NCI-H774 (cell line): ENCODE results near the gene SLC5A9.
A peak's percentile ranks its signal among the peaks of the same experiment; 100 is the strongest.
"Not testable (repeated sequence)": the region's sequence is repeated elsewhere in the genome, so short reads cannot be mapped to it uniquely, and the experiment has no call there.

ENCODE experiments used
- DNase-seq: peaks from one replicate; lab custom pipeline; 2025; lab: John Stamatoyannopoulos, UW

Gene SLC5A9

DNA sequence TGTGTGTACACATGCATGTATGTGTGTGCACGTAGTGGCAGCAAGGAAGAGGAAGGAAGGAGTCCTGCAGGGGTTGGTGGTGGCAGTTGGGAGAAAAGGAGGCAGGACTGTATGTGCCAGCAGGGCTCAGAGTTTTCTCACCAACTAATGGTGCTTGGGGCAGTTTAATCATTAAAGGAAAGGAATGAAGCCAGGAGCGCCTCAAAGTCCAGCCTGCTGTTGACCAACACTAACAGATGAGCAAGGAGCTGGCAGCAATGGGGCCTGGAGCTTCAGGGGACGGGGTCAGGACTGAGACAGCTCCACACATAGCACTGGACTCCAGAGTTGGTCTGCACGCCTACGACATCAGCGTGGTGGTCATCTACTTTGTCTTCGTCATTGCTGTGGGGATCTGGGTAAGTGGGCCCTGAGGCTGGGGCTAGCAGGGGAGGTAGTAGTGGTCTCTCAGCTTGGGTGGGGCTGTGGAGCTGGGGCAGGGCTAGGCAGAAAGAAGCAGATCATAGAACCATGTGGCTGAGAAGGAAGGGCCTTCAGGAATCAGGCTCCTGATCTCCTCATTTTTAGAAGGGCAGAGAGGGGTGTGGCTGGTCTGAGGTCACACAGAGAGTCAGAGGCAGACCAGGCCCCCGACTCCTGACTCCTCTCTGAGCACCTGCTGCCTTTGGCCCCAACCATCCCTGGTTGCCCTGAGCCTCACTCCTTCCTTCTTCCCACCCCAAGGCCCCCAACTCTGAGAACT, at the start of gene SLC5A9:
SLC5A9 (plus strand) TSS at position 216 of the 742 bp plus-strand sequence; CDS start at position 237, 21 bp downstream.
- DNase-seq = no peak

DNA sequence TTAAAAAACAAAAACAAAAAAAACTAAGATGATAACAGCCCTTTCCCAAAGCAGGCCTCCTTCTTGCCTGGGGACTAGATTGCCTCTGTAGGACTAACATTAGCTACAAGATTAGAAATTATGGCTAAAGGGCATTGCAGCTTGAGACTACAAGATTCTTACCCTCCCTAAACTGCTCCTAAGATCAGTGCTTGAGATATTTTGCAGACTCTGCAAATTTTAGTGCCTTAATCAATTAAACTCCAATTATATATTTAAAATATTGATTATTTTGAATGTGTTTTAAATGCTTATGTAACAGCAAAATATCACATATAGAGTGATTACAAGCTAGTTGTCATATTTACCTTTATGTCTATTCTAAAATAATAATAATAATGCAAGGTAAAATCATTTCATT, 47.4 kb upstream of the SLC5A9 start:
- no peak for DNase-seq

DNA sequence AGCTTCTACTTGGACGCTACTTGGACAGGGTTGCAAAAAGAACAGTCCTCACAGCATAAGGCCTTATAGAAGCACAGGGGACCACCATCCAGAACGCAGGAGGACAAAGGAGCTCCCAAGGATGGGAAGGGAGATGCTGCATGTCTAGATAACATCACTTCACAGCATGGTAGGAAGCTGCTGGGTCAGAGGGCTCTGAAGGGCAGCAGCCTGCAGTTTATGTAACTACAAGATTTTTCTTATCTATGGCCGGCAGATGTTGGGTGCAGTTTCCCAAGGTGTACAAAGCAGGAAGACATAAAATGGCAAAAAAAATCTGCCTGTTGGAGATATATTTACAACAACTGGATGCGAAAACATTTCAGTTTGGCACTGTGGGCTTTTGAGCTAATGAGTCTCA, 45.3 kb upstream of the SLC5A9 start:
- DNase-seq = no peak

DNA sequence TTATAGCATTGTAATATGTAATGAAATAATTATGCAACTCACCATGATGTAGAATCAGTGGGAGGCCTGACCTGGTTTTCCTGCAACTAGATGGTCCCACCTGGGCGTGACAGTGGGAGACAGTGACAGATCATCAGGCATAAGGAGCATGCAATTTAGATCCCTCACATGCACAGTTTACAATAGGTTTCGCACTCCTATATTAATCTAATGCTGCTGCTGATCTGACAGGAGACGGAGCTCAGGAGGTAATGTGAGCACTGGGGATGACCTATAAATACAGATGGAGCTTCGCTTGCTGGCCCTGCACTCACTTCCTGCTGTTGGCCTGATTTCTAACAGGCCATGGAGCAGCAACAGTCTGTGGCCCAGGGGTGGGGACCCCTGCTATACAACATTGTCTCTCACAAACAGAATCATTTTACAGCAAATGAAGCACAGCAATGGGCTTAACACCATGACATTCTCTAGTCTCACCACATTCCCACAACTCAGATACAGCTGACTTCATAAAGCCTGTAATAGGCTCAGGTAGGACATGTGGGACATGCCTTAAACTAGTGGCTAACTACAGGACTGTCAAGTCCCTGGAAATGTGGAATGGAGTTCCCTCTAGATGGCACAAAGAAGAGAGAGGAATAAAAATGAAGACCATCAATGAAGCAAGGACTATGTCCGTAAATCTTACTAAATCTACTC, 40.7 kb upstream of the SLC5A9 start:
- DNase-seq = no peak

DNA sequence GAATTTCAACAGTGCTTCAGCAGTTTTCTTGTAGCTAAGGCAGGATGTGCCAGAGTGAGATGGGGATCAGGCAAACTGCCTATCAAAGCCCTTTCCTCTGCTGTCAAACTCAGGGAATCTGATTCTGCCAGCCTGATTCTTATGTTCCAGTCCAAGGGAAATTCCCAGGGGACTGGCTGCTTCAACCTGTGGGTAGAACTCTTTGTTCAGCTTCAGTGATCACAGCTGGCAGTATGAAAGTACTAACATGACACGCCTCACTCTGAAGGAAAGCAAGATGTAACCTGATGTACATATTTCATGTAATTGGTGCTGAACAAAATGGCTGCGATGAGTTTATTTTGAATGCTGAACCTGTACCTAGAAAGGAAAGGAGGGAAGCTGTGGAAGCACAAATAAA, 40.1 kb upstream of the SLC5A9 start:
- no peak for DNase-seq

DNA sequence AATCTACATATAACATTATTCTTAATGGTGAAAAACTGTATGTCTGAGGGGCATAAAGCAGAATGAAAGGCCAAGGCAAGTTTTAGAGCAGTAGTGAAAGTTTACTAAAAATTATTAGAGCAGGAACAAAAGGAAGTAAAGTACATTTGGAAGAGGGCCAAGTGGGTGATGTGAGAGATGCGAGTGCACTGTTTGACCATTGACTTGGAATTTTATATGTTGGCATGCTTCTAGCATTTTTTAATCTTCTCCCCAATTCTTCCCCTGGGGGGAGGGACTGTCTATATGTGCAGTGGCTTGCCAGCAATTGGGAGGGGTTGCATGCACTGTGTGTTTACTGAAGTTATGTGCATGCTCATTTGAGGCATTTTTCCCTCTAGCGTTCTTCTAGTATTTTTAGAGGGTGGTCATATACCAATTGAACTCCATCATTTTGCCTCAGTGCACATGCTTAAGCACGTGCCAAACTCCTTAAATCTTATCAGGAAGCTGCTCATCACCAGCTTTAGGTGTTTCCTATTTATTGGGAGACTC, 36.1 kb upstream of the SLC5A9 start:
- DNase-seq = no peak

DNA sequence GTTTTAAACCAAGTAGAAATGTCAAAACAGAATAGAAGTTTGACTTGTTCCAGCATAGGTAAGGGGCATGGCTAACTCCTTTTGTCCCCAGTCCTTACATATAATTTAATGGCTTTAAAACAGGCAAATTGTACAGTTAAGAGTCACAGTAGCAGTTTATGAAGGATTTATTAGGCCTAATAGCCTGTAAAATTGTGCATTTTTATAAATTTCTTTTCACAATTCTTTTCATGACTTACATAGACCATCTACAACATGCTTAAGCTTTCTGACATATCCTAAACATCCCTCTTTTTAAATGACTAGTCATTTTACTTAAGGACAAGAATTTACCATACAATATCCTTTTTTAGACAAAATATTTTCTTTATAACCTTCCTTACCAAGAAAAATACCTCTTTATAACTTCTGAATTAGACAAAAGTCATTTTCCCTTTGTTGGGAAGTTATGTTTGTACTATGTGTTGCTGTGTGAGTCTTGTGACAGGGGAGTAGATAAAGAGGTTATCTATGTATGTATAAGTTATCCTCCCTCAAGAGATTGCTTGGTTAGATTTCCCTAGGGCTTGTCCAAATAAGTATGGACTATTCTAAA, 34.5 kb upstream of the SLC5A9 start:
- DNase-seq = no peak

DNA sequence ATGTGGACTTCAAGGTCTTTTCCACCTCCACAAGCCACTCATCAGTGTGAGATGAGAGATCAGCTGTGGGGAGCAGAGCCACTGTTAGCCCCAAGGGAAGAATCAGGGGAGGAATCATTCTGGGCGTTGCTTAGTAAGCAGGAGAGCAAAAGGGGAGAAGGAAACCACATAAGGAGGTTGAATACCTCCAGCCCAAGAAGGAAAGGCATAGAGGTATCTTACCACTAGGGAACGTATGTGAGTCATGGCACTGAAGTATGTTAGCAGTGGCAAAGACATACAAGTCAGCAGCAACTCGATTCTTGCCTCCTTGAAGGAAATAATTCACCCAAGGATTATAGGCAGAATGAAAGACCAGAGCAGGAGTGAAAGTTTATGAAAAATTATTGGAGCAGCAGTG, 31.6 kb upstream of the SLC5A9 start:
- no peak for DNase-seq

DNA sequence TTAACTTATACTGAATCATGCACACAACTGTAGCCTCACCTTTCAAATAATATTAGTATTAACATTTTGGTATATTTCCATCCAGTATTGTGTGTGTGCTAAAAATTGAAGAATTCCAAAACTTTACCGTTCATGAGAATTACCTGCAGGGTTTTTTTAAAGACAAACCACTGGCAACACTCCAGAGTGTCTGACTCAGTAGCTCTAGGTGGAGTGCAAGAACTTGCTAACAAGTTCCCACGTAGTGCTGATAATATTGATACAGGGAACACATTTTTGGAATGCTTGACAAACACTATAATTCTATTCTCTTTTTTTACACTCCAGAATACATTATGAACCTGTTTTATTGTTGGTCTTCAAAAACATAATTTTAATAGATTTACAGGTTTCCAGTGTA, 27.7 kb upstream of the SLC5A9 start:
- DNase-seq = no peak

DNA sequence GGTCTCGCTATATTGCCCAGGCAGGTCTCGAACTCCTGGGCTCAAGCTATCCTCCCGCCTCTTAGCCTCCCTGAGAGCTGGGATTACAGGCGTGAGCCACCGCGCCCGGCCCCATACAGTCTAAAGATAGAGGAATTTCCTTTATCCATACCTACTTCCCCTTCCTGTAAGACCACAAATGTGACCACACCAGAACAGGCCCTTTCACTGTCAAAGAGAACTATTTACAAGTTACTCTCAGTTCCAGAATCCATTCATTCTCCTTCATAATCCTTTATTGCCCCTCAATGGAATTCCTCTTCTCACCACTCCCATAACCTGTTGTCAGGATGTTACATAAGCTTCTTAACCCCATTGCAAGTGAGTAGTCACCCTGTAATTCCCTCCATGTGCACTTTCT, 26.3 kb upstream of the SLC5A9 start:
- DNase-seq = no peak

DNA sequence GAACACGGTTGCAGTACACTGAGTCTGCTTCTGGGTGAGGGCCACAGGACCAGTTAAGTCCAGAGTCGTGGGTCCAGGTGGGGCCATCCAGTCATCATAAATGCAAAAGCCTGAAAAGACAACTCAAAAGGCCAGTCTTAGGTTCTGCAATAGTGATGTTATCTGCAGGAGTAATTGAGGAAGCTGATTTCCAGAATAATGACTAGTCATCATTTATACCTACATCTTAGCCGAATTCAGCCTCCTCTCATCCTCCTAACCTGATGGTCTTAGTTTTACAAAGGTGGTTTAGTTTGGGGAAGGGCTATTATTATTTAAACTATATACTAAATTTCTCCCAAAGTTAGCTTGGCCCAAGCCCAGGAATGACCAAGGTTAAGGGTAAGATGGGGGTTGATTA, 23.5 kb upstream of the SLC5A9 start:
- DNase-seq = no peak

DNA sequence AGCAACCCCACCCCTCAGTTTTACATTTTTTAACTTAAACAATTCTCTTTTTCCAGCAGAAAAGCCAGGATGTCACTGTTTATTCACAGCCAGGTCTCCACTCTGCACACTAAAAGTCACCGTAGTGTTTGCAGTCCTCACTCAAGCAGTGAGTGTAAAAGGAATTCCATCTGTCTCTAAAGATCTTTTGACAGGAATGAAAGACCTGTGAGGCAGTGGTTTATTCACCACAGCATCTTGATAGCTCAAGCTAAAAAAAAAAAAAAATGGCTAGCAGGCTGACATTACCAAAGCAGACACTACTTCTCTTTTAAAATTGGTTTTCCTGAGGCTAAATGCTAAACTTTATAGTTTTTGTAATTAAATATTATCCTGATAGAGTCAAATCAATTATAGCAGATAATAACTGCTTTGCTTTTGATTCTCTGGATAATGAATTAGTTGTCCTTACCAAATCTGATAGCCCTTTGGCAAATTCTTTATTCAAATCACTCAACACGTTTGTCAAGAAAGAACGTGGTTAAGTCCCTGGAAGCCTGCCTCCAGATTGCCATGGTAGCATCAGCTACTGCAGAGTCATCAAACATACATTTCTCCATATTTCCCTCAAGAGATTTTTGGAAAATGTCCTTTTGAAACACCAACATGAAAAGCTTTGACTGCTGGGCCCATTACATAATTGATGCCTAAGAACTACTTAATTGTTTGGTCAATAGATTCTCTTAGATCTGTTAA, 22.2 kb upstream of the SLC5A9 start:
- DNase-seq = peak; percentile 12

DNA sequence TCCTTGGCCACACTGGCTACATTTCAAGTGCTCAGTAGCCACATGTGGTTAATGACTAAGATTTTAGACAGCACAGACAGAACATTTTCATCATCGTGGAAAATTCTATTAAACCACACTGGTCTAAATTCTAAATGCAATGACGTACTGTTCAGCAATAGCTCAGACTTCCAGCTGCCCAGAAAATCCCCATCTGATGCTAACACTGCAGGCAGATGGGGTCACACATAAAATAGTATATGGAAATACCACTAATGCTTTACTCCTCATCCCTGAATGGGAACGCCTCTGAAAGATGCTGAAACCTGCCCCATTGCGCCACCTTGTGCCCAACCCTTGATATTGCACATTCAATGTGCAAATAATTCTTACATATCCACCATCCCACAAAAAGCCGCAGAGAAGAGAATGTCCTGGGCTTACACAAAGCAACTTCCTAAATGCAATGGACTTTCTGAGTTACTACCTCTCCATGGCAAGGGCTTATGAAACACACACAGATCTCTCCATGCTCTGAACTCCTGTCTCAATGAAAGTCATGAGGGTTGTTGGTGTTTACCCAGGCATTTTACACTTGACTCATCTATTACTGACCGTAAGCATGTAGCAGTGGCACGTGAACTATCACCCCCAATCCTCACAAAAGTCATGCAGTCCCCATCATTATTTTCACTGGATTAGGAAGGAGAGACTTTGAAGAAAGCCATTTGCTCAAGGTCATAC, 20.3 kb upstream of the SLC5A9 start:
- peak; percentile 70 for DNase-seq

DNA sequence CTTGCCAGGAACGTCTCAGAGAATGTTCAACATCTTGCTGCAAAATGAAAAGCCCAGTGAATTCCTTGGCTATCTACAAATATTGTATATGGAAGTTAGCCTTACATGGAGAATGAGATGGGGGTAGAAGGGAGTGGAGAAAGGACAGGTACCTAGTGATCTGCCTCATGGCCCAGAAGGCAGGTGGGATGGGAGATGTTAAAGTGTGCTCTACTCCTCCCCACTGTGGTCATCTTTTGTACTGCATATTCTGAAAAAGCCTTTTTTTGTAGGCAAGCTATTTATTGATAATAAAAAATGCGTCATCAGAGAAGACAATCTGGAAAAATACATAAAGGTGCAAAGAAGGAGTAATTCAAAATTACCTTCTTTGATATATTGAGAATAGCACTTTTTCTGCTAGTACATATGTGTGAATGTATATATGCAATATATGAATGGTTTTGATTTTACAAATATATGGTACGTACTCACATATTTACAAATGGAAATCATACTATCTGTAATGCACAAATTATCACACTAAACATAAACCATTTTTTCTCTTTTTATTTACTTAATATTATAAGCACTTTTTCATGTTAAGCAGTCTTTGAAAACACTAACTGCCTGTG, 19.1 kb upstream of the SLC5A9 start:
- peak; percentile 56 for DNase-seq

DNA sequence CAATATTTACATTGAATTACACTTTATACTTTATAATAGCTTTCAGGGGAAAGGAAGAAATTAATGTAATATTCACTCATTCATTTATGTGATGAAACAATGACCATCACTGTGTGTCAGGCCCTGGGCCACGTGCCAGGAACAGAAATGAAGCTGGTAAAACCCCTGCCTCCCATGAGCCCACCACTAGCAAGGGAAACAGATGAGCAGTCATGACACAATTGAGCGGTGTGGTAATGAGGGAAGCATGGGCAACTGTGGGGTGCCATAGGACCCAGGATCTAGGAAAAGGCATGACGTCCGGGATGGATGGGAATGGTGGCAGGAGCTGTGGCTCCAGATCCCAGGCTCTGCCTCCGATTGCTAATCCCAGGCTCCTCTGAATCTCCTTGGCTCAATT, 17.0 kb upstream of the SLC5A9 start:
- DNase-seq = no peak

DNA sequence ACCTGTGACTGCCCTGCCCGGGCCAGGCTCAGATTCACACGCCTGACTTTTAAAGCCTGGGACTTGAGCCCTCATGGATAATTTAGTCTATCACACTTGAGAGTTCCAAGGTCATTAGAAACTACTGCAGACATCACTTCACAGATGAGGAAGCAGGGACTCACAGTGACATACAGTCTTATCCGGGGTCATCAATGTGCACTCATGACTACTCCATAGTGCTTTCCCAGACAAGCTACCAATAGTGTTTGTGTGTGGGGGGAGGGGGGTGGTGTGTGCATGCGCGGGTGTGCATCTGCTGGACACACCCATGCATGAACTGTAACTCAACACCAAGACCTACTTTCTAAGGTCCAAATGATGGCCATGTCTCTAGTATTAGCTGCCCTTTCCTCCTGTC, 16.1 kb upstream of the SLC5A9 start:
- no peak for DNase-seq

DNA sequence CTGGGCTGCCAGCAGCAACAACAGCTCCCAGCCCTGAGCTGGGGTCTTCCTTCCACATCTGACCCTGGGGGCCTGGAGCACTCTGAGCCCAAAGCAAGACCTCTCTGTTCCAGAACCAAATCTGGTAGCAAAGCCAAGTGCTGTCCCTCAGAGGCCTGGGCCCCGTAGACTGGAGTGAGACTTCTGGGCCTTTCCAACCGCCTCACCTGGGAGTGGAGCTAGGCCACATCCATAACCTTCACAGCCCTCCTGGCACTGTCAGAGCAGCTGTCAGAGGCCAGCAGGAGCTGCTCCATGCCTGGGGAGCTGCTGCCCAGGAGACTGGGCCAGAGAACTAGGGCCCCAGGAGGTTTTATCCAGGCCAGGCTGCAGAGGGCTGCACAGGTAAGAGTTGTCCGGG, 15.4 kb upstream of the SLC5A9 start:
- no peak for DNase-seq

DNA sequence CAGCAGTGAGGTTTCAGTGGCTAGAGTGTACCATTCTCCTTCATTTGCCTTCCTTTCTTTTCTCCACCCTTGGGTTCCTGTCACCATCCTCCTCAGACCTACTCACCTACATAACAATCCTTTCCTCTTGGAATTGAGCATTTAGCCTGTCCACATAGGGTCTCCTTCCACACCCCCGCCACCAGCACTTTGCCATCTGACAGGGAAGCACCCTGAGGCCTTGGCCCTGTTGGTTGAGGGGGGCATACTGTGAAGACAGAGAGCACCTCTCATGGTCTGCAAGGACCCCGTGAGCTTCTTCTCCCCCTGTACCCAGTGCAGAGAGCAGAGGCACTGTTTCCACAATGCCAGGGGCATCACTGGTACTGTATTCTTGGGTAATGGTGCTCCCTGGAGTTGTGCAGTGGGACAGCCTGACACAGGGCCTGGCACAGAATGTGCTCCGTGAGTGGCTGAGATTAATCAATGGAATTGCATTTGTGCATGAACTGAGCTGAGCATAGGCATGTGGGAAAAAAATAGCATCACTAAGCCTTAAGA, 14.9 kb upstream of the SLC5A9 start:
- DNase-seq = no peak

DNA sequence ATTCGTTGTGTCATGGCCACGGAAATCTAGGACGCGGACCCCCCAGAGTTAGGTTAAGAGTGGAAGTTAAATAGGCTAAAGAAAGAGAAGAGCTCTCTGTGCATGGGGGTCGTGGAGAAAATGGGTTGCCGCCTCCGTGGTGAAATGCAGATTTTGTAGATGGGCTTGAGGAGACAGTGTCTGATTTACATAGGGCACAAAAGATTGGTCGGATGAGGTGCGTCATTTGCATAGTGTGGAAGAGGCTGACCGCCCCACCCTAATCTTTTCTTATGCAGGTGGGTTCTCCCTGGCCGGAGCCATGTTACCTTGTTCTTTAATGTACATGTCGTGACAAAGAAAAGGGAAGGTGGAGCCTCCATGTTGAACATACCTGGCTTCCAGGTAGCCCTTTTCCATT, 14.3 kb upstream of the SLC5A9 start:
- DNase-seq = no peak

DNA sequence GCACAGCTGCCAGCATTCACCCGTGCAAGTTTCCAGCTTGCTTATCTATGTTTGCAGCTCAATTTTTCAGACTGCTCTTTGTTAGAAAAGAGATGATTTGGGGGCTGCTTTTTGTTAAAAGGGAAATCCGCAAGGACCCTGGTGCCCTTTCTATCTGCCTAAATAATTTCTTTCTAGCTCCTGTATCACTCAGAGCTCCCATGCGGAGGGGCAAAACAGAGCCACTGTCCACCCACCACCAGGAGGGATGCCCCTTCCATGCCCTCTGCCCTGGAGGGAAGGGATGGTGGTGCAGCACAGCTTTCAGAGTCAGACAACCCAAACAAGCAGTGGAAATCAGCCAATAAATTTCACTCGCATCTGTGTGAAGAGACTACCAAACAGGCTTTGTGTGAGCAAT, 13.9 kb upstream of the SLC5A9 start:
- DNase-seq = no peak

DNA sequence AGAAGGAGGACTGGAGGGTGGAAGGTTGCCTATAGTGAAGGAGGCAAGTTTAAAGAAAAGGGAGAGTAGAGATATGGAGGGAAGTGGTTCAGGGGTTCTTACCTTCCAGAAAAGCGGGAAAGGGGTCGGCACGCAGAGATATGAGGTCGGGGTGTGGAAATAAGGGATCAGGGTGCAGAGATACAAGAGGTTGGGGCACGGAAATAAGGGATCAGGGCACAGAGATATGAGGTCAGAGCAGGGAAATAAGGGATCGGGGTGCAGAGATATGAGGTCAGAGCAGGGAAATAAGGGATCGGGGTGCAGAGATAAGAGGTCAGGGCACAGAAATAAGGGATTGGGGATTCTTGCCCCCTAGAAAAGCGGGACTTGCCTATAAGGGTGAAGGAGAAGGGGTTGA, 9.1 kb upstream of the SLC5A9 start:
- DNase-seq = not testable (repeated sequence)
